HL-60 (cell line): ENCODE data around the gene FOXD1.
"Not testable (repeated sequence)": the region's sequence is repeated elsewhere in the genome, so short reads cannot be mapped to it uniquely, and the experiment has no call there.

Experiments
- DNase-seq, 2 experiments: peaks; one replicate each; pipeline ENCODE4 v3.0.0-alpha.2; 2010 to 2020; ENCODE audit warnings: low read depth in 1 of 2, low spot score in 1 of 2
- H3K27ac ChIP-seq: fragments of 250-450 bp; sonication (Bioruptor Pico); replicated peaks from 2 replicates; pipeline ENCODE4 v1.5.1; 2020; ENCODE audit warnings: mild to moderate bottlenecking, moderate library complexity
- H3K27me3 ChIP-seq: fragments of 250-450 bp; sonication (Bioruptor Pico); 2 replicates; pipeline ENCODE4 v1.5.1; 2021; ENCODE audit warnings: mild to moderate bottlenecking, moderate library complexity; ENCODE audit not compliant: insufficient read depth, poor library complexity, severe bottlenecking
- H3K4me3 ChIP-seq: replicated peaks from 2 replicates; pipeline ENCODE4 v1.5.1; 2011; ENCODE audit warnings: mild to moderate bottlenecking, control low read depth, low read length; ENCODE audit not compliant: insufficient read depth
- CTCF ChIP-seq: IDR thresholded peaks from one replicate; pipeline ENCODE4 v1.5.1; 2011; ENCODE audit warnings: low read length, control low read depth, inconsistent platforms; ENCODE audit not compliant: insufficient read depth
- GABPA ChIP-seq: IDR thresholded peaks from 2 replicates; pipeline ENCODE4 v1.6.1; 2012; ENCODE audit warnings: low read depth
- POLR2AphosphoS5 ChIP-seq: IDR thresholded peaks from 2 replicates; pipeline ENCODE4 v1.6.1; 2012; ENCODE audit warnings: low read depth
- REST ChIP-seq: IDR thresholded peaks from 2 replicates; pipeline ENCODE4 v1.6.1; 2012; ENCODE audit warnings: low read depth; ENCODE audit not compliant: insufficient replicate concordance
- SPI1 ChIP-seq: IDR thresholded peaks from 2 replicates; pipeline ENCODE4 v1.6.1; 2012; ENCODE audit warnings: low read depth, mild to moderate bottlenecking, borderline replicate concordance

The FOXD1 gene

GRCh38 chr5:73415171-73415570 lies 33.4 kb downstream of the FOXD1 start:
- Histone ChIP-seq H3K4me3 (no peak overlapping the region), H3K27ac (no peak overlapping the region), H3K27me3 (peaks cover 3% of the 10 kb centered on the region)
- no peak for DNase-seq
- TF ChIP-seq POLR2AphosphoS5 (no peak), GABPA (no peak), REST (no peak), SPI1 (no peak), CTCF (no peak)

- no peaks in the 10 kb centered on the region for H3K27me3 ChIP-seq
- no peak overlapping the region for H3K27ac ChIP-seq
- TF ChIP-seq SPI1 (no peak), GABPA (no peak), CTCF (no peak), POLR2AphosphoS5 (no peak), REST (no peak)
- no peak for DNase-seq
- no peak overlapping the region for H3K4me3 ChIP-seq
These were observed 36.0 kb downstream of the FOXD1 start for GRCh38 chr5:73412597-73412988.

- TF ChIP-seq POLR2AphosphoS5: no peak
- no peak for TF ChIP-seq REST
- TF ChIP-seq CTCF: no peak
- no peak for TF ChIP-seq GABPA
- TF ChIP-seq SPI1: no peak
- H3K27me3 ChIP-seq: no peaks in the 10 kb centered on the region
- no peak for DNase-seq
- no peak overlapping the region for H3K4me3 ChIP-seq
- no peak overlapping the region for H3K27ac ChIP-seq
These were observed 36.5 kb downstream of the FOXD1 start for GRCh38 chr5:73411936-73412596.

- not testable (repeated sequence) for H3K27me3 ChIP-seq, DNase-seq, H3K27ac ChIP-seq, H3K4me3 ChIP-seq
These were observed 38.6 kb downstream of the FOXD1 start for GRCh38 chr5:73409927-73410326.
